ENCODE measurements around the gene TUBB2A. TPM values are rescaled to one million over a fixed set of nuclear protein-coding genes. Genes with fewer than 3 reads are reported as not detected.
A peak's percentile ranks its signal among the peaks of the same experiment; 100 is the strongest.
"Not testable (repeated sequence)": the region's sequence is repeated elsewhere in the genome, so short reads cannot be mapped to it uniquely, and the experiment has no call there.

Gene TUBB2A
- total and polyA plus RNA-seq, 9 donors: 72.0 to 103 (median 83.1) TPM

GRCh38 chr6:3170676-3171075 lies 13.3 kb upstream of the TUBB2A start:
- DNase-seq; H3K9me3 ChIP-seq (replicated peaks; ENCODE audit: control insufficient read depth, low read depth, low read length); H3K4me3 ChIP-seq (ENCODE audit: low read length); H3K36me3 ChIP-seq (ENCODE audit: control insufficient read depth, insufficient read depth, low read length); H3K4me1 ChIP-seq (ENCODE audit: control insufficient read depth, insufficient read depth, low read length); H3K27ac ChIP-seq (ENCODE audit: low read length); H3K27me3 ChIP-seq (ENCODE audit: control insufficient read depth, insufficient read depth, low read length): not testable (repeated sequence)
- WGBS (ENCODE audit: insufficient coverage): 93% methylated on average over 22 of the region's 24 CpGs

- H3K4me3 ChIP-seq (ENCODE audit: low read length); H3K27me3 ChIP-seq (ENCODE audit: control insufficient read depth, insufficient read depth, low read length); H3K36me3 ChIP-seq (ENCODE audit: control insufficient read depth, insufficient read depth, low read length); H3K4me1 ChIP-seq (ENCODE audit: control insufficient read depth, insufficient read depth, low read length); H3K9me3 ChIP-seq (replicated peaks; ENCODE audit: control insufficient read depth, low read depth, low read length); H3K27ac ChIP-seq (ENCODE audit: low read length); DNase-seq: not testable (repeated sequence)
- 88% methylated on average over 6 of the region's 10 CpGs for WGBS (ENCODE audit: insufficient coverage)
Observed at GRCh38 chr6:3168046-3168445, 10.7 kb upstream of the TUBB2A start.

GRCh38 chr6:3166535-3167225 lies 9.3 kb upstream of the TUBB2A start:
- not testable (repeated sequence) for H3K36me3 ChIP-seq (ENCODE audit: control insufficient read depth, insufficient read depth, low read length); H3K27ac ChIP-seq (ENCODE audit: low read length); H3K4me1 ChIP-seq (ENCODE audit: control insufficient read depth, insufficient read depth, low read length); H3K9me3 ChIP-seq (replicated peaks; ENCODE audit: control insufficient read depth, low read depth, low read length); H3K27me3 ChIP-seq (ENCODE audit: control insufficient read depth, insufficient read depth, low read length); H3K4me3 ChIP-seq (ENCODE audit: low read length); DNase-seq
- WGBS (ENCODE audit: insufficient coverage): 47% methylated on average over 8 of the region's 10 CpGs

- Histone ChIP-seq H3K27me3 (ENCODE audit: control insufficient read depth, insufficient read depth, low read length) (peaks cover 2% of the 10 kb centered on the region), H3K9me3 (replicated peaks; ENCODE audit: control insufficient read depth, low read depth, low read length) (no peaks in the 10 kb centered on the region), H3K27ac (ENCODE audit: low read length) (no peak overlapping the region), H3K36me3 (ENCODE audit: control insufficient read depth, insufficient read depth, low read length) (no peaks in the 10 kb centered on the region), H3K4me3 (ENCODE audit: low read length) (no peak overlapping the region), H3K4me1 (ENCODE audit: control insufficient read depth, insufficient read depth, low read length) (peaks cover 5% of the 10 kb centered on the region)
- 76% methylated on average over 3 of the region's 7 CpGs for WGBS (ENCODE audit: insufficient coverage)
- no peak for DNase-seq
Observed at GRCh38 chr6:3165631-3166534, 8.5 kb upstream of the TUBB2A start.

DNA sequence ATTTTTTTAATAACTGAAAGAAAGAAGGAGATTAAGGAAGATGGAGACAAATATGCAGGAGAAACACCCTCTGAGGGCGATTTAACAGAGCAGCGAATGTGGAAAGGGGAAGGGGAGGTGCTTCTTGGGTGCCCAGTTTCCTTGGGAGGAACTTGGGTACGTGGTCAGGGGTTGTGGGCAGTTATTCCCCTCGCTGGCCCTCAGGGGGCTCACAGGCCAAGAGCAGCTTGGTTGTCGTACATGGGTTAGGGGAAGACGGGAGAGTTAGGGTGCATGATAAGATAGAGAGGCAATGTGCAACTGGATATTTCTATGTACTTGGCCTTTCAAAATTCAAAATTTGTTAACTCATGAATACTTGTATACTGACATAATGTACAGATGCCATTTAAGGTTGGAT lies 7.0 kb upstream of the TUBB2A start:
- no peaks in the 10 kb centered on the region for H3K9me3 ChIP-seq (replicated peaks; ENCODE audit: control insufficient read depth, low read depth, low read length)
- H3K4me3 ChIP-seq (ENCODE audit: low read length): no peak overlapping the region
- peaks cover 2% of the 10 kb centered on the region for H3K27me3 ChIP-seq (ENCODE audit: control insufficient read depth, insufficient read depth, low read length)
- H3K4me1 ChIP-seq (ENCODE audit: control insufficient read depth, insufficient read depth, low read length): peaks cover 5% of the 10 kb centered on the region
- H3K36me3 ChIP-seq (ENCODE audit: control insufficient read depth, insufficient read depth, low read length): no peaks in the 10 kb centered on the region
- no peak overlapping the region for H3K27ac ChIP-seq (ENCODE audit: low read length)
- DNase-seq: no peak
- WGBS (ENCODE audit: insufficient coverage): 84% methylated on average over 3 of the region's 6 CpGs

- no CpG with 5 or more reads among the region's 13 CpGs for WGBS (ENCODE audit: insufficient coverage)
- Histone ChIP-seq H3K27ac (ENCODE audit: low read length) (peak overlapping the region; percentile 65), H3K9me3 (replicated peaks; ENCODE audit: control insufficient read depth, low read depth, low read length) (no peaks in the 10 kb centered on the region), H3K4me3 (ENCODE audit: low read length) (peak overlapping the region; percentile 35), H3K4me1 (ENCODE audit: control insufficient read depth, insufficient read depth, low read length) (peaks cover 9% of the 10 kb centered on the region), H3K27me3 (ENCODE audit: control insufficient read depth, insufficient read depth, low read length) (peaks cover 2% of the 10 kb centered on the region), H3K36me3 (ENCODE audit: control insufficient read depth, insufficient read depth, low read length) (no peaks in the 10 kb centered on the region)
- no peak for DNase-seq
Observed at GRCh38 chr6:3163248-3163594, 5.9 kb upstream of the TUBB2A start.

DNA sequence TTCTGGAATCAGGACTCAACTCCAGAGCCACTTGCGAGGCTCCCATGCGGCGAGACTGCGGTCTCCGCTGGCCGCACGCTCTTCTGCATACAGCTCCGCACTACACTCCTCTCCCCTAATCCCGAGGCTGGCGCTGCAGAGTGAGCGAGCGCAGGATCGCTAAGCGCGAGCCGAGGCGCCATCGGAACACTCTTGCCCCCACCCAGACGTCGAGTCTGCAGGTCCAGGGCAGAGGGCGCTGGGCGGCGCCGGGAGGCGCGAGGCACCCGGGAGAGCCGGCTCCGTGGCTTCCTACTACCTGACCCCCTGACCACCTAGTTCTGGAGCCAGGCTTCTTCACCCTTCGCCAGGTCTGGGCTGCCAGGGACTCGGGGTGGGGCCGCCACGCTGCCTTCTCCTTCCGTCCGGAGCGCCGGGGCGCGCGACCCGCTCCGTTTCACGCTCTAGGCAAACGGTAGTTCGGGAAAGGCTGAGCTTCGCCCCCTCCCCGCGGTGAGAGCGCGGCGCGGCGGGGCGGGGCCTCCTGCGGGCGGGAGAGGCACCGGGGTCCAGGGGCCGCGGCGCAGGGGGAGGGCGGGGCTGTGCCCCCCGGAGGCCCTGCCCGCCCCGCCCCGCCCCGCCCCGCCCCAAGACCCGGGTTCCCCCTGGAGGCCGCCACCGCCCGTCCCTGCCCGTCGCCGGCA lies 5.4 kb upstream of the TUBB2A start:
- Histone ChIP-seq H3K9me3 (replicated peaks; ENCODE audit: control insufficient read depth, low read depth, low read length) (no peaks in the 10 kb centered on the region), H3K36me3 (ENCODE audit: control insufficient read depth, insufficient read depth, low read length) (no peaks in the 10 kb centered on the region), H3K27ac (ENCODE audit: low read length) (peak overlapping the region; percentile 96), H3K4me3 (ENCODE audit: low read length) (peak overlapping the region; percentile 85), H3K27me3 (ENCODE audit: control insufficient read depth, insufficient read depth, low read length) (no peaks in the 10 kb centered on the region), H3K4me1 (ENCODE audit: control insufficient read depth, insufficient read depth, low read length) (peaks cover 9% of the 10 kb centered on the region)
- WGBS (ENCODE audit: insufficient coverage): 2% methylated on average over 52 of the region's 74 CpGs
- peak; percentile 87 for DNase-seq

GRCh38 chr6:3162067-3162497 lies 4.7 kb upstream of the TUBB2A start:
- H3K4me3 ChIP-seq (ENCODE audit: low read length): peak overlapping the region; percentile 85
- H3K36me3 ChIP-seq (ENCODE audit: control insufficient read depth, insufficient read depth, low read length): no peaks in the 10 kb centered on the region
- H3K27me3 ChIP-seq (ENCODE audit: control insufficient read depth, insufficient read depth, low read length): no peaks in the 10 kb centered on the region
- no peak for DNase-seq
- WGBS (ENCODE audit: insufficient coverage): 54% methylated on average over 4 of the region's 7 CpGs
- no peaks in the 10 kb centered on the region for H3K9me3 ChIP-seq (replicated peaks; ENCODE audit: control insufficient read depth, low read depth, low read length)
- H3K27ac ChIP-seq (ENCODE audit: low read length): no peak overlapping the region
- H3K4me1 ChIP-seq (ENCODE audit: control insufficient read depth, insufficient read depth, low read length): peaks cover 9% of the 10 kb centered on the region

DNA sequence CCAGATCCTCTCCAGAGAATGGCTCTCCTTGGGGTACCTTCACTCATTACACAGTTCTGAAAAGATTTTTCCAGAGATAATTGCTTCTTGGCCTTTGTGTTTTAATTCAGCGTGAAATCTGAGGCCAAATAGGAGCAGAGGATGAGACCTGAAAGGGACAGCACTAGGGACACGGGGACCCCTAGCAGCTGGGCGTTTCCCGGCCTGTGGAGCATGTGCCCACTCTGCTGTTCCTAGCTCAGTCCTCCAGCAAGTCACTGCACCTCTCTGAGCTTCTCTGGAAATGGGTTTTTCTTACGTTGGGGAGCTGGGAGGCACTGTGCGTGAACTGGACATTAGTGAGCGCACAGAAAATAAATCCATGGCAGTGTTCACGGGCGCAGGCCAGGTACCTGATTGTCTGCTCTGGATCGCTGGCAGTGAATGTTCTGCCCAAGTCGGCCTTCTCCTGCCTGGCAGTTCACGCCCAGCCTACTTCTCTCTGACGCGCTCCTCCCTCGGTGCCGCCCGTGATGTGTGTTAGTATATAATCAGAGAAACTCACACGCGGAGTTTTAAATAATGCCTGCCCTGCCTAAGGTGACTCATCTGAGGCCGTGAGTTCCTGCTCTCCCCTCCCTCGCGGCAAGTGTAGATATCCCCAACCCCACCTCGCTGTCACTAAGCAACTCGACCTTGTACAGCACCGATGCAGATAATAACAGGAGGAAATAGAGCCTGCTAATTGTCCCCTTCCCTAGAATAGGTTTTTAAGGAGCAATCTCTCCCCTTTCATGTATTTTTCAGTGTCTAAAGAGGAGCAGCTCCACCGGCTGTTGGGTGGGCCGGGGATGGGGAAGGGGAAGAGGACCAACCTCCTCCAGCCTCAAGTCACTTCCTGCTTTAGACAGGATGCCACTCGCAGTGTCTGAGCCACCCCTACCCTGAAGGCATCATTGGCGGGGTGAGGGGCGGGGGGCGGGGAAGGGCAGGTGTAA lies 2.7 kb upstream of the TUBB2A start:
- H3K4me1 ChIP-seq (ENCODE audit: control insufficient read depth, insufficient read depth, low read length): peaks cover 9% of the 10 kb centered on the region
- H3K4me3 ChIP-seq (ENCODE audit: low read length): no peak overlapping the region
- H3K36me3 ChIP-seq (ENCODE audit: control insufficient read depth, insufficient read depth, low read length): peaks cover 6% of the 10 kb centered on the region
- DNase-seq: no peak
- 76% methylated on average over 9 of the region's 31 CpGs for WGBS (ENCODE audit: insufficient coverage)
- no peak overlapping the region for H3K27ac ChIP-seq (ENCODE audit: low read length)
- peaks cover 2% of the 10 kb centered on the region for H3K27me3 ChIP-seq (ENCODE audit: control insufficient read depth, insufficient read depth, low read length)
- no peaks in the 10 kb centered on the region for H3K9me3 ChIP-seq (replicated peaks; ENCODE audit: control insufficient read depth, low read depth, low read length)
